Neuronal stem cell (in vitro differentiated cells): ENCODE results near the gene VPS35L.
A peak's percentile ranks its signal among the peaks of the same experiment; 100 is the strongest.

Source experiments
- DNase-seq: peaks from one replicate; pipeline ENCODE4 v3.0.0-alpha.2; 2013; ENCODE audit warnings: low spot score
- H2AFZ ChIP-seq: one replicate; pipeline ENCODE4 v1.6.1; 2013; ENCODE audit warnings: mild to moderate bottlenecking, low read length, inconsistent platforms
- H2AK5ac ChIP-seq: 2 replicates; pipeline ENCODE4 v1.6.1; 2013; ENCODE audit warnings: low read depth, mild to moderate bottlenecking, inconsistent platforms, low read length, moderate library complexity, mixed read lengths
- H2BK120ac ChIP-seq: 2 replicates; pipeline ENCODE4 v1.6.1; 2013; ENCODE audit warnings: low read depth, mild to moderate bottlenecking, inconsistent platforms, low read length, moderate library complexity, mixed read lengths
- H2BK12ac ChIP-seq: one replicate; pipeline ENCODE4 v1.6.1; 2013; ENCODE audit warnings: low read length, inconsistent platforms
- H2BK15ac ChIP-seq: 2 replicates; pipeline ENCODE4 v1.6.1; 2013; ENCODE audit warnings: mild to moderate bottlenecking, low read length, inconsistent platforms, mixed read lengths
- H2BK5ac ChIP-seq: one replicate; pipeline ENCODE4 v1.6.1; 2013; ENCODE audit warnings: inconsistent platforms, mild to moderate bottlenecking, low read length, moderate library complexity
- H3K14ac ChIP-seq: one replicate; pipeline ENCODE4 v1.6.1; 2013; ENCODE audit warnings: low read length, inconsistent platforms
- H3K18ac ChIP-seq: 2 replicates; pipeline ENCODE4 v1.6.1; 2013; ENCODE audit warnings: low read length, inconsistent platforms
- H3K23ac ChIP-seq: 2 replicates; pipeline ENCODE4 v1.6.1; 2013; ENCODE audit warnings: low read depth, mild to moderate bottlenecking, mixed read lengths, low read length, inconsistent platforms; ENCODE audit not compliant: poor library complexity
- H3K27ac ChIP-seq: replicated peaks from 3 replicates; pipeline ENCODE4 v1.5.1; 2013; ENCODE audit warnings: low read length, inconsistent platforms
- H3K27me3 ChIP-seq, 3 experiments: 2 replicates each; pipeline ENCODE4 v1.6.1; 2013; ENCODE audit warnings: low read length in 3 of 3, mild to moderate bottlenecking in 2 of 3, inconsistent platforms in 1 of 3, low read depth in 1 of 3, mixed read lengths in 1 of 3, moderate library complexity in 1 of 3; ENCODE audit not compliant: control insufficient read depth in 3 of 3, insufficient read depth in 3 of 3
- H3K36me3 ChIP-seq, 2 donors: replicated peaks in 1 of 2; 2 replicates each; pipeline ENCODE4 v1.6.1; 2013; ENCODE audit warnings: low read length in 2 of 2; ENCODE audit not compliant: control insufficient read depth in 2 of 2, insufficient read depth in 2 of 2
- H3K4ac ChIP-seq: 2 replicates; pipeline ENCODE4 v1.6.1; 2013; ENCODE audit warnings: inconsistent platforms, mild to moderate bottlenecking, low read length, moderate library complexity
- H3K4me1 ChIP-seq, 2 donors: 1 replicate in 1 of 2; 2 replicates in 1 of 2; pipeline ENCODE4 v1.6.1; 2013; ENCODE audit warnings: low read length in 2 of 2, low read depth in 1 of 2; ENCODE audit not compliant: control insufficient read depth in 2 of 2, insufficient read depth in 1 of 2
- H3K4me2 ChIP-seq: one replicate; pipeline ENCODE4 v1.6.1; 2013; ENCODE audit warnings: mild to moderate bottlenecking, low read length, inconsistent platforms; ENCODE audit not compliant: insufficient read depth, poor library complexity, severe bottlenecking
- H3K4me3 ChIP-seq, 2 donors: 2 replicates each; pipeline ENCODE4 v1.5.1; 2013; ENCODE audit warnings: low read length in 2 of 2, mild to moderate bottlenecking in 2 of 2, inconsistent platforms in 1 of 2, moderate library complexity in 1 of 2
- H3K79me1 ChIP-seq: one replicate; pipeline ENCODE4 v1.6.1; 2013; ENCODE audit warnings: low read depth, mild to moderate bottlenecking, inconsistent platforms, low read length, moderate library complexity
- H3K9ac ChIP-seq: one replicate; pipeline ENCODE4 v1.6.1; 2013; ENCODE audit warnings: mild to moderate bottlenecking, low read depth, low read length, inconsistent platforms; ENCODE audit not compliant: poor library complexity
- H3K9me3 ChIP-seq, 2 donors: replicated peaks in 1 of 2; 2 replicates each; pipeline versions ENCODE3 to v1.6.1; 2013; ENCODE audit warnings: low read length in 2 of 2, mild to moderate bottlenecking in 2 of 2, inconsistent platforms in 1 of 2, low read depth in 1 of 2, mixed read lengths in 1 of 2, moderate library complexity in 1 of 2; ENCODE audit not compliant: control insufficient read depth in 2 of 2, insufficient read depth in 1 of 2
- H4K8ac ChIP-seq: one replicate; pipeline ENCODE4 v1.6.1; 2013; ENCODE audit warnings: low read depth, mild to moderate bottlenecking, inconsistent platforms, low read length, moderate library complexity
- H4K91ac ChIP-seq: one replicate; pipeline ENCODE4 v1.6.1; 2013; ENCODE audit warnings: low read length, low read depth, mild to moderate bottlenecking, inconsistent platforms; ENCODE audit not compliant: poor library complexity
- WGBS, 2 donors: extraction: QIAGEN DNeasy Blood & Tissue Kit; methylation state at CpG; one replicate each; pipeline ENCODE4 v1.1.7; 2013; ENCODE audit warnings: missing lambda C conversion rate in 2 of 2, mixed read lengths in 1 of 2; ENCODE audit not compliant: insufficient read length in 2 of 2, insufficient replicate concordance in 1 of 2; ENCODE audit errors: extremely low coverage in 2 of 2; 5-methylcytosine and 5-hydroxymethylcytosine counted together

Gene VPS35L

GRCh38 chr16:19666477-19666876 is 111.0 kb downstream of the VPS35L start:
- Histone ChIP-seq H2AFZ (no peak overlapping the region), H2BK15ac (no peak overlapping the region), H4K8ac (no peak overlapping the region), H3K79me1 (no peaks in the 10 kb centered on the region), H2BK120ac (no peak overlapping the region), H3K27ac (no peak overlapping the region), H3K4me2 (no peak overlapping the region), H3K23ac (no peak overlapping the region), H4K91ac (no peak overlapping the region), H3K36me3 (peaks cover 5 to 52% of the 10 kb centered on the region in 2 donors), H3K27me3 (no peaks in the 10 kb centered on the region), H3K4ac (no peak overlapping the region), H3K9me3 (peaks cover 3 to 16% of the 10 kb centered on the region in 2 donors), H3K9ac (no peak overlapping the region), H2AK5ac (no peak overlapping the region), H2BK12ac (no peak overlapping the region), H3K4me1 (peaks cover 0 to 2% of the 10 kb centered on the region in 2 donors), H2BK5ac (no peak overlapping the region), H3K18ac (no peak overlapping the region), H3K14ac (no peak overlapping the region), H3K4me3 (no peak overlapping the region)
- no CpG with 5 or more reads among the region's 3 CpGs for WGBS, 2 donors
- DNase-seq = no peak

- Histone ChIP-seq H3K79me1 (no peaks in the 10 kb centered on the region), H4K8ac (no peak overlapping the region), H2AK5ac (no peak overlapping the region), H2BK120ac (no peak overlapping the region), H3K18ac (no peak overlapping the region), H3K4me3 (no peak overlapping the region), H4K91ac (no peak overlapping the region), H3K27ac (no peak overlapping the region), H3K23ac (no peak overlapping the region), H3K9ac (no peak overlapping the region), H2BK15ac (no peak overlapping the region), H3K4ac (no peak overlapping the region), H3K4me1 (no peaks in the 10 kb centered on the region), H2AFZ (no peak overlapping the region), H3K36me3 (peaks cover 3 to 57% of the 10 kb centered on the region in 2 donors), H2BK12ac (no peak overlapping the region), H3K27me3 (no peaks in the 10 kb centered on the region), H3K9me3 (no peaks in the 10 kb centered on the region), H3K4me2 (no peak overlapping the region), H3K14ac (no peak overlapping the region), H2BK5ac (no peak overlapping the region)
- DNase-seq = no peak
- no CpG with 5 or more reads among the region's 4 CpGs for WGBS, 2 donors
These were observed 116.9 kb downstream of the VPS35L start for GRCh38 chr16:19672378-19672777.

DNA sequence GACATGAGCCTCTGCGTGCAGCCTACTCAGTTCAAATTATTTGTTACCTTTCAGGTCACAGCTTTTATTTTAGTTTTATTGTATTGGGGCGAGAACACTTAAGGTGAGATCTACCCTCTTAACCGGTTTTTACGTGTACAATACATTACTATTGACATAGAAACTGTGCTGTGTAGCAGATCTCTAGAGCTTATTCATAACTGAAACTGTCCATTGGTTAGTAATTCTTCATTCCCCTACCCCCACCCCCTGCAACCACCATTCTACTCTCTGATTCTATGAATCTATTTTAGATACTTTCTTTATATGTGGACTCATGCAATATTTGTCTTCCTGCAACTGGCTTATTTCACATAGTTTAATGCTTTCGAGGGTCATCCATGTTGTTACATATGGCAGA is 119.0 kb downstream of the VPS35L start:
- Histone ChIP-seq H3K18ac (no peak overlapping the region), H3K36me3 (peaks cover 3 to 49% of the 10 kb centered on the region in 2 donors), H3K79me1 (no peaks in the 10 kb centered on the region), H3K4me2 (no peak overlapping the region), H3K4ac (no peak overlapping the region), H2BK12ac (no peak overlapping the region), H3K14ac (no peak overlapping the region), H3K27me3 (no peaks in the 10 kb centered on the region), H3K27ac (no peak overlapping the region), H2AK5ac (no peak overlapping the region), H4K8ac (no peak overlapping the region), H3K4me1 (no peaks in the 10 kb centered on the region), H4K91ac (no peak overlapping the region), H3K23ac (no peak overlapping the region), H2BK5ac (no peak overlapping the region), H2BK120ac (no peak overlapping the region), H2AFZ (no peak overlapping the region), H2BK15ac (no peak overlapping the region), H3K9me3 (no peaks in the 10 kb centered on the region), H3K9ac (no peak overlapping the region), H3K4me3 (no peak overlapping the region)
- WGBS, 2 donors = no CpG with 5 or more reads among the region's 5 CpGs
- DNase-seq = no peak

DNA sequence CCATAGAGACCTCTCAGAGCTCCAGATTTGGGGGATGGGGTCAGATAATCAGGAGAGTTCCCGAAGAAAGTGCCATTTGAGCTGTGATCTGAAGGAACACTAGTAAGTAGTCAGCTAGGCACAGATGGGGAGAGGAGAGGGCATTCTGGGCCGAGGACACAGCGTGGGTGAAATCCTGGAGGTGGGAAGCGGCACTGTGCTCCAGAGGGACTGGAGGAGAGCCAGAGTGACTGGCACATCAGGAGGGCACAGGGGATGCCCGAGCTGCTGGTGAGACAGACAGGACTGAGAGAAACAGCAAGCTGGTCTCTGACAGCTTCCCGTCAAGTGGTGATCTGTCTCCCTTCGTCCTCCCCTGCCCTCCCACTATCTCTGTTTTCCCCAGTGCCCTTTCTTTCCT is 121.9 kb downstream of the VPS35L start:
- DNase-seq = no peak

More for the DNA sequence above, 121.9 kb downstream of the VPS35L start:
- WGBS, 2 donors = no CpG with 5 or more reads among the region's 7 CpGs
- Histone ChIP-seq H3K79me1 (no peaks in the 10 kb centered on the region), H2AFZ (no peak overlapping the region), H3K4me3 (peak overlapping the region in 1 of 2 donors; percentile 48), H3K4me2 (no peak overlapping the region), H2AK5ac (no peak overlapping the region), H3K14ac (no peak overlapping the region), H3K9ac (no peak overlapping the region), H3K4ac (no peak overlapping the region), H2BK15ac (no peak overlapping the region), H3K4me1 (no peaks in the 10 kb centered on the region), H2BK5ac (no peak overlapping the region), H3K27me3 (no peaks in the 10 kb centered on the region), H3K23ac (no peak overlapping the region), H3K9me3 (no peaks in the 10 kb centered on the region), H2BK12ac (no peak overlapping the region), H4K8ac (no peak overlapping the region), H4K91ac (no peak overlapping the region), H3K18ac (no peak overlapping the region), H3K27ac (no peak overlapping the region), H3K36me3 (peaks cover 2 to 49% of the 10 kb centered on the region in 2 donors), H2BK120ac (no peak overlapping the region)
